CD4-positive, alpha-beta T cell treated with Interleukin-21 for 1 hour (primary cell): Measurements from ENCODE around the gene RC3H2.
"Not testable (repeated sequence)": the region's sequence is repeated elsewhere in the genome, so short reads cannot be mapped to it uniquely, and the experiment has no call there.

Source experiments
- DNase-seq: peaks from one replicate; pipeline ENCODE4 v3.0.0-alpha.2; 2020

Gene RC3H2

DNA sequence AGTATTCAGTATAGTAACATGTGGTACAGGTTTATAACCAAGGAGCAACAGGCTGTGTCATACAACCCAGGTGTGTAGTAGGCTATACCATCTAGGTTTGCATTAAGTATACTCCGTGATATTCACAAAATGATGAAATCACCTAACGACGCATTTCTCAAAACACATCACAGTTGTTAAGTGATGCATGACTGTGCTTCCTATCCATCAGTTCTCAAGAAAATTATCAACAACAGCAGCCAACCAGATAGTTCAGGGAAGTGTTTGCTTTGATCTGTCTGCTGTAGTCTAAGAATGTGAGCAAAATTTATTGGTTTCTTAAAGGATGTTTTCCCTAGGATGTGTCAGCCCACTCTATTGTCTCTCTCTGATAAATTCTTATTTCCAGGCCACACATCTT is 18.8 kb upstream of the RC3H2 start:
- DNase-seq: no peak

- no peak for DNase-seq
Observed at GRCh38 chr9:122922713-122923112, 17.6 kb upstream of the RC3H2 start.

DNA sequence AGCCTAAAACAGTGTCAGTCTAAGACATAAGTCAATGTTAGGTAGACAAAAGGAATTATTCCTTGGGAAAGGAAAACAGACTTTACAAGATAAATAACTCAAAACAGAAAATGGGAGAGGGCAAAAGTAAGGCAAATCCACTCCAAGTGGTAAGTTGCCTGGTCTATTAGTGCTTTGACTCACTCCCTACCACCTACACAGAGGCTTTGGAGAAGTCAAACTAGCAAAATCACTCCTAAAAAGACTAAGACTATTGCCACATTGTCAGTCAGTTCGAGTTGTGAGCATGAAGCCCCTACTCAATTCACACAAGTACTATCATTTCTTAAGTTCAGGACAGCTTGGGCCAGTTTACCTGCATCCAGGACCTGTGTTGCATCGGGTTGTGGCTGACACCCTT is 13.2 kb upstream of the RC3H2 start:
- DNase-seq: no peak

- DNase-seq: peak; percentile 77
Observed at GRCh38 chr9:122912964-122913673, 8.0 kb upstream of the RC3H2 start, which contains the start of gene ZBTB6. Gene ZBTB6, minus strand, starts transcription at chr9:122913323. Its CDS starts 1,251 bp downstream, at chr9:122912072.

- DNase-seq: no peak
Observed at GRCh38 chr9:122912671-122912963, 7.5 kb upstream of the RC3H2 start.

DNA sequence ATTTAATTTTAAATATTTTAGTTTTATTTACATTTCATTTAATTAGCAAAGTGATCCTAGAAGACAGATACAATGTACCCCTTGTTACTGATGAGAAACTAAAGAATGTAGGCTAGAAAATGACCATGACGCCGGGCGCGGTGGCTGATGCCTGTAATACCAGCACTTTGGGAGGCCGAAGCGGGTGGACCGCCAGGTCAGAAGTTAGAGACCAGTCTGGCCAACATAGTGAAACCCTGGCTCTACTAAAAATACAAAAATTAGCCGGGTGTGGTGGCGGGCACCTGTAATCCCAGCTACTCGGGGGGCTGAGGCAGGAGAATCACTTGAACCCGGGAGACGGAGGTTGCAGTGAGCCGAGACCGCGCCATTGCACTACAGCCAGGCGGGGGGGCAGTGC is 963 bp upstream of the RC3H2 start:
- DNase-seq: not testable (repeated sequence)

- DNase-seq: no peak
Observed at GRCh38 chr9:122904466-122904822, 715 bp downstream of the RC3H2 start.

DNA sequence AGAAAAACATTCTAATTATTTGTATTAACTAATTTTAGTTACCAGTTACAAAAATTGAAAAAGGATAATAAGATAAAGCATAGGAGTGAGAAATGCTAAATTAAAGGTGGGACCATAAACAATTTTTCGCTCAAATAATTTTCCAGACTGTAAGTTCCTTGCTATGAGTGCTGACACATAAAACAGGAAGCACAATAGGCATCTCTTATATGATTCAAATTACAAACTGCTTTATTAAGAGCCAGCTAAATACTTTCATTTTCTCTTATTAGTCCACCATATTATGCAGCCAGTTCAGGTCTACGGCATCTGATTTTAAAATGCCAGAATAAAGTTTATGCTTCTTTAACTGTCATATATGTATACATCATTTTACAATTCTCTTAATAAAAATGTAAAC is 4.4 kb downstream of the RC3H2 start:
- DNase-seq: peak; percentile 43

- DNase-seq: no peak
Observed at GRCh38 chr9:122897969-122898368, 7.2 kb downstream of the RC3H2 start.

- no peak for DNase-seq
Observed at GRCh38 chr9:122888480-122888879, 16.7 kb downstream of the RC3H2 start.

DNA sequence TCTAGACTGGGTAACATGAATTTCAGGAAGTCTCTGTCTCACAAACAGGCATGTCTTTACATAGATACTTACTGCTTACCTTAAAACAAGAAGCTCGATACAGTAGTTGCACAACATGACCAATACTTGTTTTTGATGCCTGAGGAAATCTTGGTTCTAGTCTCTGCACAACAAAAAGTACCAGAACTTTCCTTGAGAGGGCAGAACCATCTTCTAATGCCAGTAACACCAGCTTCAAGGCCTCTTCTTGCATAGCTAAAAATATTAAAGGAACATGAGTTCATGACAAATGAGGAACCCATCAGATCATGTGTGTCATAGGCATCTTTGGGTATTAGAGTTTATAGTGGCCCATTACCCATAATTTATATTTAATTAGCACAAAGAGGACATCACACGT is 22.0 kb downstream of the RC3H2 start:
- DNase-seq: no peak

DNA sequence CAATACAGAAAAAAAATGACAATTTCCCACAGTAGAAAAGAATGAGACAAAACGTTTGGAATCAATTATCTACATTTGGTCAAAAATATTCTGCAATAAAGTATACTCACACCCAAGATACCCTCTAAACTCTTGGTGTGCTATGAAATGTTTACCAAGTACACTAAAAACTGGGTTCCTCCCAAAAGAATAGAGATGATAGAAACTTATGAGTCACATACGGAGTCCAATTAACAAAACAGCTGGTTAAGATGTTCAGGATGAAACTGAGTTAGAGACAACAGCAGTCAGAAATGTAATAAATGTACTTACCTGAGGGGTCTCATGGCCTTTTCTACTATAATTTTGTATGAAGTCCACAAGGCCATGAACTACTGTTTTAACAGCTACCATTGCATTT is 25.7 kb downstream of the RC3H2 start:
- DNase-seq: no peak

DNA sequence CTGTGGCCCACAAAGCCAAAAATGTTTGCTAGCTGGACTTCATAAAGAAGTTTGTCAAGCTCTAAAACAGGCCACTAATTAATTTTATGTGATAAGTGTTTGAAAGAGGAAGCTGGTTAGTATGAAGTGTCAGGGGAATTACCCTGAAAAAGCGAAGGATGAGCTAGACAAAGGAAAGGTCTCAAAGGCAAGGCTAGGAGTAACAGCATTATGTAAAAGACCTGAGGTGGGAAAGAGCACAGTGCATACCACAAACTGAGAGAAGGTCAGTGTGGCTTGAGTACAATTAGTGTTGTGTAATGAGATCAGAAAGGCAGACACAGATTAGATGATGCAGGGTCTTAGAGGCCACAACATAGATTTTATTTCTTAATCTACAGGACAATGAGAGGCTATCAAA is 29.6 kb downstream of the RC3H2 start:
- DNase-seq: no peak

DNA sequence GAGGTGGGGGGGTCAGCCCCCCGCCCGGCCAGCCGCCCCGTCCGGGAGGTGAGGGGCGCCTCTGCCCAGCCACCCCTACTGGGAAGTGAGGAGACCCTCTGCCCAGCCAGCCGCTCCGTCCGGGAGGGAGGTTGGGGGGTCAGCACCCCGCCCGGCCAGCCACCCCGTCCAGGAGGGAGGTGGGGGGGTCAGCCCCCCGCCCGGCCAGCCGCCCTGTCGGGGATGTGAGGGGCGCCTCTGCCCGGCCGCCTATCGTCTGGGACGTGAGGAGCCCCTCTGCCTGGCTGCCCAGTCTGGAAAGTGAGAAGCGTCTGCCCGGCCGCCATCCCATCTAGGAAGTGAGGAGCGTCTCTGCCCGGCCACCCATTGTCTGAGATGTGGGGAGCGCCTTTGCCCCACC is 37.9 kb downstream of the RC3H2 start:
- DNase-seq: not testable (repeated sequence)

- DNase-seq: no peak
Observed at GRCh38 chr9:122866079-122866478, 39.1 kb downstream of the RC3H2 start.

DNA sequence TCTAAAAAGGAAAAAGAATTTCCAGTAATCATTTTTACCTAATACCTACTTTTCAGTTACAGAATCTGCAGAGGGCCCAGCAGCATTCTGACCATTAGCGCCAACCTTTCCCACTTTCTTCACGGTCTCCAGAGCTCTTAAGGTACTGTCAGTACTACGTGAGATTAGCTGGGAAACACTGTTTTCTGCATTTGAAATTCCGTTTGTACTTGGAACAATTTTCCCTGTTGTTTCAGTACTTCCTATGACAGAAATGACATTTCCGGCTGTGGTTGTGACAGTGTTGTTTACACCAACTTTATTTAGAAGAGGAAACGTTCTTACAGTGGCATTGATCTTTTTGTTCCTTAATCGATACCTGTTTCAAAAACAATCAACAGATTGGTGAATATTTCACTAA is 39.9 kb downstream of the RC3H2 start:
- no peak for DNase-seq

DNA sequence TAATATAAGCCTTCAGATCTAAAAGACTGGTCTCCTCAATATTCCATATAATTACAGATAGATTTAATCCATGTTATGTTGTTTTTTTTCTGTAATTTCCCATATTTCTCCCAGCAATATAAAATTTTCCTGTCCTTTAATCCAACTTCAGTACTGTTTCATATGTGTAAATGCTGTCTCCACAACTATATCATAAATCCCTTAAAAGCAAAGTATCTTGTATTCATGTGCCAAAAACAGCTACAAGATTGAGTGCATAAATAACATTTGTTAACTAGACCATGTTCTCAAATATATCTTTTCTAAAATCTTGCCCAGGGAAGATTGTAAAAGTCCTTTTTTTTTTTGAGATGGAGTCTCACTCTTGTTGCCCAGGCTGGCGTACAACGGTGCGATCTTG is 41.8 kb downstream of the RC3H2 start:
- no peak for DNase-seq

DNA sequence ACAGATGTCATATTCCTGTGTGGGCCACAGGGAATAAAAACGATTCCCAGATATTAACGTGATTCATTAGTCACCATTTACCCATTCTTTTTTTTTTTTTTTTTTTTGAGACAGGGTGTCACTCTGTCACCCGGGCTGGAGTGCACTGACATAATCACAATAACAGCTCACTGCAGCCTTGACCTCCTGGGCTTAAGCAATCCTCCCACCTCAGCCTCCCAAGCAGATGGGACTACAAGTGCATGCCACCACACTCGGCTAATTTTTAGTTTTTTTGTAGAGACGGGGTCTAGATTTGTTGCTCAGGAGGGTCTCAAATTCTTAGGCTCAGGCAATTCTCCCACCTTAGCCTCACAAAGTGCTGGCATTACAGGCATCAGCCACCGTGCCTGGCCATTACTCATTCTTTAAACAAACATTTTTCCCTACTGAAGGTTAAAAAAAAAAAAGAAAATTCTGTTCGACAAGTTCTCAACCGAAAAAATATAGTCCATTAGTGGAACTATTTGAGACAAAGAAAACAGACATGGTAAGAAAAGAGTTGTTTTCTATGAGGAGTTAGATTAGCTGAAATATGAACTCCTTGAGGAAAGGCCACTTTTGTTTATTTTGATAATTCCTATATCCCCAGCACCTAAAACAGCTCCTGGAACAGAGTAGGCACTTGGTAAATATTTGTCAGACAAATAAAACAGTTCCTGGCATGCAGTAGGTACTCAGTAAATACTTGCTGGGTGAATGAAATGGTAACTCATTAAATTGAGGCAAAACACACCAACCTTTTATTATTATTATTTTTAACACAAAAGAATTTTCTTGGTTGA is 44.6 kb downstream of the RC3H2 start:
- no peak for DNase-seq

DNA sequence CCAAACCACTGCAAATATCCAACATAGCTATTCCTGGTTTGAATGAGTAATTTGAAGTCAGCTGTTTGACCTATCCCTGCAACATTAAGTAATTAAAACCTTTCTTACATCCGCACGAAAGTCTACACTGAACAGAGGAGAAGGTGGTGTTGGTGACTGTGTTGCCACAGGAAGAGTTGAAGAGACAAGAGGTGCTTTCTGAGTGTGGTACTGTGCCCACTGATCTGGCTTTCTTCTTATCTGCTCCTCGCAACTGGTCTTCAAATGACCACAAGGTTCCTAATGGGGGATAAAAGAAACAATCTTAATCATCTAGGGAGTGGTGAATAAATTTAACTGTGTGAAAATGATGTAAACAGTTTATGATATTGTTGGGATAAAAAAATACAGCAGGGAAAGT is 47.3 kb downstream of the RC3H2 start:
- no peak for DNase-seq

DNA sequence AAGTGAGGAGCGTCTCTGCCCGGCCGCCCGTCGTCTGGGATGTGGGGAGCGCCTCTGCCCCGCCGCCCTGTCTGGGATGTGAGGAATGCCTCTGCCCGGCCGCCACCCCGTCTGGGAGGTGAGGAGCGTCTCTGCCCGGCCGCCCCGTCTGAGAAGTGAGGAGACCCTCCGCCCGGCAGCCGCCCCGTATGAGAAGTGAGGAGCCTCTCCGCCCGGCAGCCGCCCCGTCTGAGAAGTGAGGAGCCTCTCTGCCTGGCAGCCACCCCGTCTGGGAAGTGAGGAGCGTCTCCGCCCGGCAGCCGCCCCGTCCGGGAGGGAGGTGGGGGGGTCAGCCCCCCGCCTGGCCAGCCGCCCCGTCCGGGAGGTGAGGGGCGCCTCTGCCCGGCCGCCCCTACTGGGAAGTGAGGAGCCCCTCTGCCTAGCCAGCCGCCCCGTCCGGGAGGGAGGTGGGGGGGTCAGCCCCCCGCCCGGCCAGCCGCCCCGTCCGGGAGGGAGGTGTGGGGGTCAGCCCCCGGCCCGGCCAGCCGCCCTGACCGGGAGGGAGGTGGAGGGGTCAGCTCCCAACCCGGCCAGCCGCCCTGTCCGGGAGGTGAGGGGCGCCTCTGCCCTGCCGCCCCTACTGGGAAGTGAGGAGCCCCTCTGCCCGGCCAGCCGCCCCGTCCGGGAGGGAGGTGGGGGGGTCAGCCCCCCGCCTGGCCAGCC is 52.9 kb downstream of the RC3H2 start:
- not testable (repeated sequence) for DNase-seq

DNA sequence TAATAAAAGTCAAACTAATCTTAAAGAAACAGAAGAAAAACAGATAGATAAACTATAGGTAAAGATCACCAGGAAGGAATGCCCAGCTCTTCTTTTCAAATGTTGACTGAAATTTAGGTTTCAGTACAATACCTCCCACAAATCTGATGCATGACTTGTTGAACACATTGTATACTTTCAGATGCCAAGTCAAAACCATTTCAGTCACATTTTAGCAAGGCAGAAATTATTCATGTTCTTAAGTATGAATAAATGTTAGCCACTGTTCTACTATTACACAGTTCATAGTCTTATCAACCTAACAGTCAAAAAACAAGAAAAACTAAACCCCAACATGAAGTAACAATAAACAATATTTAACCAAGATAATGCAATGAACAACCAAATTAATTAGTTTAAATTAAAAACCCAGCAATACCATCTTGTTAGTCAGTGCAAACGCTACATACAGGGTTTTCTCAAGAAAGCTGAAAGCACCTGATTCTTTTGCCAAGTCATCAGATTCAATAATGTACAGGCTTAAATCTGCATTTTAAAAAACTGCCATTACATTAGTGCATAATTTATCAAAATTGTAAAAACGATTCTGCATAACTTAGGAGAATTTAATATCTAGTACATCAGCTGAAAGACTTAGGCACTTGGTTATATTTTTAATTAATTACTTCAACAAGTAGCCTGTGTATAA is 56.8 kb downstream of the RC3H2 start:
- no peak for DNase-seq

GRCh38 chr9:122846371-122846940 is 58.7 kb downstream of the RC3H2 start:
- peak; percentile 36 for DNase-seq

GRCh38 chr9:122845116-122845515 is 60.0 kb downstream of the RC3H2 start:
- no peak for DNase-seq
